Measurements from ENCODE around the gene SERPING1. TPM values are rescaled to one million over a fixed set of nuclear protein-coding genes. Genes with fewer than 3 reads are reported as not detected.

SERPING1 gene
- total RNA-seq, 1 donor from 2014 or later, result 94.6 TPM

GRCh38 chr11:57630171-57630570 lies 32.7 kb downstream of the SERPING1 start:
- TF ChIP-seq CTCF (IDR thresholded peaks at IDR 0.05; ENCODE audit: borderline replicate concordance), result no peak
- Histone ChIP-seq H3K36me3 (no peaks in the 10 kb centered on the region), H3K27ac (replicated peaks) (no peak overlapping the region), H3K4me1 (no peaks in the 10 kb centered on the region), H3K9me3 (replicated peaks) (no peaks in the 10 kb centered on the region), H3K27me3 (ENCODE audit: low read depth) (peaks cover 11% of the 10 kb centered on the region), H3K4me3 (no peak overlapping the region)
- DNase-seq, result no peak
- intact Hi-C loops (cut with micrococcal nuclease), result no loop called here

- no peak for TF ChIP-seq CTCF (IDR thresholded peaks at IDR 0.05; ENCODE audit: borderline replicate concordance)
- intact Hi-C loops (cut with micrococcal nuclease), result no loop called here
- H3K27ac ChIP-seq (replicated peaks), result no peak overlapping the region
- H3K9me3 ChIP-seq (replicated peaks), result no peaks in the 10 kb centered on the region
- DNase-seq, result no peak
- H3K4me3 ChIP-seq, result no peak overlapping the region
- peaks cover 11% of the 10 kb centered on the region for H3K27me3 ChIP-seq (ENCODE audit: low read depth)
- H3K4me1 ChIP-seq, result no peaks in the 10 kb centered on the region
- H3K36me3 ChIP-seq, result no peaks in the 10 kb centered on the region
These were observed 34.6 kb downstream of the SERPING1 start for GRCh38 chr11:57632116-57632515.

GRCh38 chr11:57633394-57634070 lies 36.0 kb downstream of the SERPING1 start:
- H3K27ac ChIP-seq (replicated peaks), result no peak overlapping the region
- intact Hi-C loops (cut with micrococcal nuclease), result no loop called here
- H3K27me3 ChIP-seq (ENCODE audit: low read depth), result peaks cover 11% of the 10 kb centered on the region
- TF ChIP-seq CTCF (IDR thresholded peaks at IDR 0.05; ENCODE audit: borderline replicate concordance), result no peak
- DNase-seq, result no peak
- H3K4me1 ChIP-seq, result peaks cover 12% of the 10 kb centered on the region
- no peaks in the 10 kb centered on the region for H3K9me3 ChIP-seq (replicated peaks)
- no peaks in the 10 kb centered on the region for H3K36me3 ChIP-seq
- no peak overlapping the region for H3K4me3 ChIP-seq

- Histone ChIP-seq H3K4me3 (no peak overlapping the region), H3K36me3 (no peaks in the 10 kb centered on the region), H3K27ac (replicated peaks) (no peak overlapping the region), H3K4me1 (peaks cover 18% of the 10 kb centered on the region), H3K9me3 (replicated peaks) (no peaks in the 10 kb centered on the region), H3K27me3 (ENCODE audit: low read depth) (peaks cover 11% of the 10 kb centered on the region)
- DNase-seq, result no peak
- intact Hi-C loops (cut with micrococcal nuclease), result no loop called here
- TF ChIP-seq CTCF (IDR thresholded peaks at IDR 0.05; ENCODE audit: borderline replicate concordance), result no peak
These were observed 36.8 kb downstream of the SERPING1 start for GRCh38 chr11:57634311-57634710.

- TF ChIP-seq CTCF (IDR thresholded peaks at IDR 0.05; ENCODE audit: borderline replicate concordance), result no peak
- no peak for DNase-seq
- no peak overlapping the region for H3K27ac ChIP-seq (replicated peaks)
- no peaks in the 10 kb centered on the region for H3K9me3 ChIP-seq (replicated peaks)
- peaks cover 27% of the 10 kb centered on the region for H3K4me1 ChIP-seq
- intact Hi-C loops (cut with micrococcal nuclease), result no loop called here
- peaks cover 11% of the 10 kb centered on the region for H3K27me3 ChIP-seq (ENCODE audit: low read depth)
- no peaks in the 10 kb centered on the region for H3K36me3 ChIP-seq
- no peak overlapping the region for H3K4me3 ChIP-seq
These were observed 37.8 kb downstream of the SERPING1 start for GRCh38 chr11:57635246-57635645.
